ENCODE measurements around the gene CPED1.

Gene CPED1

GRCh38 chr7:120987280-120987679 lies 1.2 kb upstream of the CPED1 start:
- Mint-ChIP-seq H3K27me3 (peaks cover 34% of the 10 kb centered on the region), H3K4me3 (no peak overlapping the region), H3K9me3 (no peaks in the 10 kb centered on the region), H3K4me1 (peaks cover 19% of the 10 kb centered on the region), H3K36me3 (no peaks in the 10 kb centered on the region), H3K27ac (no peak overlapping the region)
- no peak for DNase-seq
- CTCF ChIA-PET = interaction anchor here (0.9 to 5.6 kb wide), 13 partner anchors 11 to 183 kb away, joined by 3 to 50 read pairs (median 3); no protein-coding TSS in a partner anchor

- DNase-seq = peak; percentile 91
- CTCF ChIA-PET = interaction anchor here (0.6 to 5.6 kb wide), 13 partner anchors 11 to 184 kb away, joined by 3 to 50 read pairs (median 4); no protein-coding TSS in a partner anchor
- Mint-ChIP-seq H3K4me3 (peak overlapping the region; percentile 60), H3K9me3 (no peaks in the 10 kb centered on the region), H3K36me3 (no peaks in the 10 kb centered on the region), H3K27me3 (peaks cover 34% of the 10 kb centered on the region), H3K4me1 (peaks cover 19% of the 10 kb centered on the region), H3K27ac (no peak overlapping the region)
Observed at GRCh38 chr7:120987683-120988590, 574 bp upstream of the CPED1 start.

- Mint-ChIP-seq H3K9me3 (no peaks in the 10 kb centered on the region), H3K27ac (no peak overlapping the region), H3K36me3 (no peaks in the 10 kb centered on the region), H3K27me3 (peaks cover 34% of the 10 kb centered on the region), H3K4me1 (peaks cover 19% of the 10 kb centered on the region), H3K4me3 (no peak overlapping the region)
- CTCF ChIA-PET = interaction anchor here (0.6 to 5.6 kb wide), 4 partner anchors 10 to 183 kb away, joined by 4 to 50 read pairs (median 6); no protein-coding TSS in a partner anchor
- no peak for DNase-seq
Observed at GRCh38 chr7:120989257-120990220, 1.0 kb downstream of the CPED1 start.

GRCh38 chr7:120990468-120991118 lies 2.1 kb downstream of the CPED1 start:
- Mint-ChIP-seq H3K4me3 (no peak overlapping the region), H3K27ac (no peak overlapping the region), H3K4me1 (peaks cover 19% of the 10 kb centered on the region), H3K9me3 (no peaks in the 10 kb centered on the region), H3K27me3 (peaks cover 36% of the 10 kb centered on the region), H3K36me3 (no peaks in the 10 kb centered on the region)
- no peak for DNase-seq
- CTCF ChIA-PET = interaction anchor here (1.5 kb wide), 1 partner anchor 118 kb away, joined by 5 read pairs; no protein-coding TSS in a partner anchor

- H3K27ac Mint-ChIP-seq = no peak overlapping the region
- CTCF ChIA-PET = interaction anchor here (1.2 kb wide), 1 partner anchor 118 kb away, joined by 3 read pairs; no protein-coding TSS in a partner anchor
- peaks cover 37% of the 10 kb centered on the region for H3K27me3 Mint-ChIP-seq
- peaks cover 19% of the 10 kb centered on the region for H3K4me1 Mint-ChIP-seq
- H3K9me3 Mint-ChIP-seq = no peaks in the 10 kb centered on the region
- no peak for DNase-seq
- no peak overlapping the region for H3K4me3 Mint-ChIP-seq
- no peaks in the 10 kb centered on the region for H3K36me3 Mint-ChIP-seq
Observed at GRCh38 chr7:120991161-120991560, 2.6 kb downstream of the CPED1 start.

- Mint-ChIP-seq H3K4me1 (peaks cover 21% of the 10 kb centered on the region), H3K27me3 (peaks cover 33% of the 10 kb centered on the region), H3K4me3 (no peak overlapping the region), H3K27ac (no peak overlapping the region), H3K36me3 (no peaks in the 10 kb centered on the region), H3K9me3 (no peaks in the 10 kb centered on the region)
- DNase-seq = no peak
- CTCF ChIA-PET = interaction anchor here (1.2 kb wide), 1 partner anchor 118 kb away, joined by 3 read pairs; no protein-coding TSS in a partner anchor
Observed at GRCh38 chr7:120991581-120991980, 3.1 kb downstream of the CPED1 start.

GRCh38 chr7:120992272-120992964 lies 3.9 kb downstream of the CPED1 start:
- Mint-ChIP-seq H3K36me3 (no peaks in the 10 kb centered on the region), H3K9me3 (no peaks in the 10 kb centered on the region), H3K4me3 (no peak overlapping the region), H3K4me1 (peaks cover 23% of the 10 kb centered on the region), H3K27ac (no peak overlapping the region), H3K27me3 (peaks cover 36% of the 10 kb centered on the region)
- CTCF ChIA-PET = interaction anchor here (1.2 kb wide), 1 partner anchor 117 kb away, joined by 3 read pairs; no protein-coding TSS in a partner anchor
- no peak for DNase-seq

- Mint-ChIP-seq H3K4me1 (peaks cover 18% of the 10 kb centered on the region), H3K36me3 (no peaks in the 10 kb centered on the region), H3K9me3 (no peaks in the 10 kb centered on the region), H3K4me3 (no peak overlapping the region), H3K27me3 (peaks cover 30% of the 10 kb centered on the region), H3K27ac (no peak overlapping the region)
- DNase-seq = no peak
- CTCF ChIA-PET = no interaction called here
Observed at GRCh38 chr7:120992965-120993494, 4.5 kb downstream of the CPED1 start.

GRCh38 chr7:120993553-120994191 lies 5.2 kb downstream of the CPED1 start:
- Mint-ChIP-seq H3K27me3 (peaks cover 23% of the 10 kb centered on the region), H3K27ac (no peak overlapping the region), H3K9me3 (no peaks in the 10 kb centered on the region), H3K36me3 (no peaks in the 10 kb centered on the region), H3K4me3 (no peak overlapping the region), H3K4me1 (peaks cover 12% of the 10 kb centered on the region)
- DNase-seq = no peak
- CTCF ChIA-PET = no interaction called here

GRCh38 chr7:120994512-120995410 lies 6.2 kb downstream of the CPED1 start:
- CTCF ChIA-PET = no interaction called here
- H3K9me3 Mint-ChIP-seq = no peaks in the 10 kb centered on the region

GRCh38 chr7:120995654-120996053 lies 7.1 kb downstream of the CPED1 start:
- DNase-seq = no peak
- H3K27me3 Mint-ChIP-seq = peaks cover 10% of the 10 kb centered on the region
- H3K27ac Mint-ChIP-seq = no peak overlapping the region
- CTCF ChIA-PET = interaction anchor here (1.5 kb wide), 1 partner anchor 9 kb away, joined by 5 read pairs; no protein-coding TSS in a partner anchor
- H3K36me3 Mint-ChIP-seq = no peaks in the 10 kb centered on the region
- no peak overlapping the region for H3K4me3 Mint-ChIP-seq
- peaks cover 8% of the 10 kb centered on the region for H3K4me1 Mint-ChIP-seq
- no peaks in the 10 kb centered on the region for H3K9me3 Mint-ChIP-seq

More at GRCh38 chr7:120994512-120995410, 6.2 kb downstream of the CPED1 start:
- H3K4me3 Mint-ChIP-seq = no peak overlapping the region
- no peaks in the 10 kb centered on the region for H3K36me3 Mint-ChIP-seq
- peaks cover 12% of the 10 kb centered on the region for H3K27me3 Mint-ChIP-seq
- H3K27ac Mint-ChIP-seq = no peak overlapping the region
- peaks cover 4% of the 10 kb centered on the region for H3K4me1 Mint-ChIP-seq
- DNase-seq = no peak
